Measurements from ENCODE around the gene ENPP7. TPM values are rescaled to one million over a fixed set of nuclear protein-coding genes. Genes with fewer than 3 reads are reported as not detected.

Gene ENPP7
- polyA plus RNA-seq, 3 donors: not detected

GRCh38 chr17:79700592-79700991 lies 30.2 kb upstream of the ENPP7 start:
- Histone ChIP-seq H3K4me3 (replicated peaks in 1 of 3; ENCODE audit: low read depth in 2 of 3, low read length in 3 of 3) (no peak overlapping the region), H3K36me3 (replicated peaks in 1 of 2; ENCODE audit: control insufficient read depth in 1 of 2, insufficient read depth in 2 of 2, low read length in 2 of 2) (no peaks in the 10 kb centered on the region), H3K79me2 (ENCODE audit: insufficient read depth, low read length) (no peaks in the 10 kb centered on the region), H3K27me3 (ENCODE audit: control insufficient read depth in 2 of 2, insufficient read depth in 2 of 2, low read length in 2 of 2) (no peaks in the 10 kb centered on the region), H4K20me1 (ENCODE audit: insufficient read depth, low read length) (no peaks in the 10 kb centered on the region), H3K4me2 (replicated peaks; ENCODE audit: extremely low read depth, low read length, poor library complexity, severe bottlenecking) (no peak overlapping the region), H3K4me1 (ENCODE audit: control insufficient read depth in 1 of 2, insufficient read depth in 2 of 2, low read length in 2 of 2) (no peaks in the 10 kb centered on the region), H3K9ac (ENCODE audit: insufficient read depth, low read length, poor library complexity, severe bottlenecking) (no peak overlapping the region), H2AFZ (ENCODE audit: insufficient read depth, low read depth, low read length, poor library complexity, severe bottlenecking) (no peak overlapping the region), H3K9me3 (replicated peaks in 1 of 2; ENCODE audit: control insufficient read depth in 1 of 2, insufficient read depth in 1 of 2, low read length in 2 of 2) (no peaks in the 10 kb centered on the region), H3K27ac (ENCODE audit: low read depth in 1 of 2, low read length in 2 of 2) (no peak overlapping the region)
- H3K4me3 Mint-ChIP-seq: no peak overlapping the region
- peaks cover 0 to 3% (median 0%) of the 10 kb centered on the region in 7 donors for H3K9me3 Mint-ChIP-seq
- H3K27ac Mint-ChIP-seq: no peak overlapping the region
- WGBS (ENCODE audit: insufficient coverage): 83% methylated on average over 5 of the region's 5 CpGs
- H3K4me1 Mint-ChIP-seq: peaks cover 4% of the 10 kb centered on the region
- peaks cover 21 to 28% (median 24%) of the 10 kb centered on the region in 3 donors for H3K27me3 Mint-ChIP-seq (ENCODE audit: low read depth in 3 of 3)
- H3K36me3 Mint-ChIP-seq: no peaks in the 10 kb centered on the region
- intact Hi-C loops (cut with micrococcal nuclease): no loop called here
- no peak for TF ChIP-seq CTCF (IDR thresholded peaks at IDR 0.05)
- DNase-seq: no peak

GRCh38 chr17:79702034-79702433 lies 28.7 kb upstream of the ENPP7 start:
- Histone ChIP-seq H3K9me3 (replicated peaks in 1 of 2; ENCODE audit: control insufficient read depth in 1 of 2, insufficient read depth in 1 of 2, low read length in 2 of 2) (no peaks in the 10 kb centered on the region), H3K27me3 (ENCODE audit: control insufficient read depth in 2 of 2, insufficient read depth in 2 of 2, low read length in 2 of 2) (no peaks in the 10 kb centered on the region), H3K4me1 (ENCODE audit: control insufficient read depth in 1 of 2, insufficient read depth in 2 of 2, low read length in 2 of 2) (no peaks in the 10 kb centered on the region), H3K79me2 (ENCODE audit: insufficient read depth, low read length) (no peaks in the 10 kb centered on the region), H3K4me2 (replicated peaks; ENCODE audit: extremely low read depth, low read length, poor library complexity, severe bottlenecking) (no peak overlapping the region), H3K36me3 (replicated peaks in 1 of 2; ENCODE audit: control insufficient read depth in 1 of 2, insufficient read depth in 2 of 2, low read length in 2 of 2) (no peaks in the 10 kb centered on the region), H4K20me1 (ENCODE audit: insufficient read depth, low read length) (no peaks in the 10 kb centered on the region), H2AFZ (ENCODE audit: insufficient read depth, low read depth, low read length, poor library complexity, severe bottlenecking) (no peak overlapping the region), H3K27ac (ENCODE audit: low read depth in 1 of 2, low read length in 2 of 2) (no peak overlapping the region), H3K4me3 (replicated peaks in 1 of 3; ENCODE audit: low read depth in 2 of 3, low read length in 3 of 3) (no peak overlapping the region), H3K9ac (ENCODE audit: insufficient read depth, low read length, poor library complexity, severe bottlenecking) (no peak overlapping the region)
- Mint-ChIP-seq H3K9me3 (peaks cover 0 to 3% (median 0%) of the 10 kb centered on the region in 7 donors), H3K36me3 (no peaks in the 10 kb centered on the region), H3K4me3 (no peak overlapping the region), H3K4me1 (no peaks in the 10 kb centered on the region), H3K27me3 (ENCODE audit: low read depth in 3 of 3) (peaks cover 13 to 18% (median 13%) of the 10 kb centered on the region in 3 donors), H3K27ac (peak overlapping the region in 1 of 7 donors; percentile 68)
- intact Hi-C loops (cut with micrococcal nuclease): no loop called here
- 49% methylated on average over 9 of the region's 13 CpGs for WGBS (ENCODE audit: insufficient coverage)
- TF ChIP-seq CTCF (IDR thresholded peaks at IDR 0.05): no peak
- no peak for DNase-seq
